GM19193 (cell line): ENCODE measurements around the gene OR2A1.
"Not testable (repeated sequence)": the region's sequence is repeated elsewhere in the genome, so short reads cannot be mapped to it uniquely, and the experiment has no call there.

Source experiments
- POLR2A ChIP-seq: IDR thresholded peaks from 4 replicates; pipeline ENCODE4 v1.6.1; 2011; ENCODE audit not compliant: insufficient read depth, insufficient read length; ENCODE audit errors: extremely low read depth

Gene OR2A1

GRCh38 chr7:144311872-144312469 lies at the start of gene OR2A1:
Gene OR2A1, plus strand, starts transcription at chr7:144312419. Its CDS starts 5,706 bp downstream, at chr7:144318125.
- TF ChIP-seq POLR2A = not testable (repeated sequence)

DNA sequence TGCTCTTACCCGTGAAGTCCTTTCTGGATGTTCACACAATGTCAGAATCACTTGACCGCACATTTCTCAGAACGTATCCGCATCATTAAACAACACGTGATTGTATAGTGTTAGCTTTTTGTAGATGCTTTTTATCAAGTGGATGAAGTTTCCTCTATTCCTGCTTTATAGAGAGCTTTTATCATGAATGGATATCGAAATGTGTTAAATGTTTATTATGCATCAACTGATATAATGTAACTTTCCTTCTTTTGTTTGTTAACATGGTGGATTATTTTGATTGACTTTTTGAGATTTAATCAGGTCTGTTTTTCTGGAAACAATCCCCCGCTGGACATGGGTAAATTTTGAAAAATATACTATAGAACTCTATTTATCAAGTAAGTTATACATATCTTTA lies 47.5 kb upstream of the OR2A1 start, which contains the start of gene OR2A7:
Gene OR2A7, minus strand, starts transcription at position 101 of the 400 bp plus-strand sequence. CDS start 5,164 bp downstream, outside the sequence.
- TF ChIP-seq POLR2A = not testable (repeated sequence)

- not testable (repeated sequence) for TF ChIP-seq POLR2A
Measured at GRCh38 chr7:144269188-144269587, 43.0 kb upstream of the OR2A1 start, which contains the start of gene CTAGE8. Gene CTAGE8, minus strand, starts transcription at chr7:144269288. Its CDS starts 38 bp downstream, at chr7:144269250.

GRCh38 chr7:144355176-144355822 lies 43.1 kb downstream of the OR2A1 start, which contains the start of gene ARHGEF5:
Gene ARHGEF5, plus strand, starts transcription at chr7:144355402. Its CDS starts 7,268 bp downstream, at chr7:144362670.
- not testable (repeated sequence) for TF ChIP-seq POLR2A
